ENCODE results near the gene PILRA.
"Not testable (repeated sequence)": the region's sequence is repeated elsewhere in the genome, so short reads cannot be mapped to it uniquely, and the experiment has no call there.

Gene PILRA

DNA sequence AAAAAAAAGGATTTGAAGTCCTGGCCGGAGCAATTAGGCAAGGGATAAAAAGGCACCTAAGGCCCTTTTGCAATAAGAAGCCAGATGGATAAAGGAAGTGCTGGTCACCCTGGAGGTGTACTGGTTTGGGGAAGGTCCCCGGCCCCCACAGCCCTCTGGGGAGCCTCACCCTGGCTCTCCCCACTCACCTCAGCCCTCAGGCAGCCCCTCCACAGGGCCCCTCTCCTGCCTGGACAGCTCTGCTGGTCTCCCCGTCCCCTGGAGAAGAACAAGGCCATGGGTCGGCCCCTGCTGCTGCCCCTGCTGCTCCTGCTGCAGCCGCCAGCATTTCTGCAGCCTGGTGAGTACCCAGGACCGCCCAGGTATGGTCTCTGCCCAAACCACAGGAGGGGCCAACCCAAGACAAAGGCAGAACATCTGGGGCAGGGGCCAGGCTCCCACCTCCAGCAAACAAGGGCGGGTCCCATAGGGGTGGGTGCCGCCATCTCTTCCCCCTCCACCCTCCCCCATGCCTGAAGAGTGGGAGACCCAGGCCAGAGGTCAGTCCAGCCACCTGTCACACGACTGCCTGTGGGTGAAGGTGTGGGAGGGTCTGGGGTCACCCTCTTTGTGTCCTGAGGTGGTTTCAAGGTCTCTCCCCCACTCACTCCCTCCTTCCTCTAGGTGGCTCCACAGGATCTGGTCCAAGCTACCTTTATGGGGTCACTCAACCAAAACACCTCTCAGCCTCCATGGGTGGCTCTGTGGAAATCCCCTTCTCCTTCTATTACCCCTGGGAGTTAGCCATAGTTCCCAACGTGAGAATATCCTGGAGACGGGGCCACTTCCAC, 15.0 kb upstream of the PILRA start, which contains the start of gene PILRB:
PILRB (plus strand) TSS at position 91 of the 830 bp plus-strand sequence; CDS start at position 277, 186 bp downstream.
- DNase-seq, result no peak

DNA sequence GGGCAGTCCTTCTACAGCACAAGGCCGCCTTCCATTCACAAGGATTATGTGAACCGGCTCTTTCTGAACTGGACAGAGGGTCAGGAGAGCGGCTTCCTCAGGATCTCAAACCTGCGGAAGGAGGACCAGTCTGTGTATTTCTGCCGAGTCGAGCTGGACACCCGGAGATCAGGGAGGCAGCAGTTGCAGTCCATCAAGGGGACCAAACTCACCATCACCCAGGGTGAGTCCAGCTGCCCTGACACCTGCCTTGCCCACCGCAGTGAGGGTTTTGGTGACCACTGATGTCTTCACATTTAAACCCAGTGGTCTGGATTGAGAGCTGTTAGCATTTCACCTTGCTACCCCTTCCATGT, 14.5 kb upstream of the PILRA start:
- DNase-seq, result no peak

DNA sequence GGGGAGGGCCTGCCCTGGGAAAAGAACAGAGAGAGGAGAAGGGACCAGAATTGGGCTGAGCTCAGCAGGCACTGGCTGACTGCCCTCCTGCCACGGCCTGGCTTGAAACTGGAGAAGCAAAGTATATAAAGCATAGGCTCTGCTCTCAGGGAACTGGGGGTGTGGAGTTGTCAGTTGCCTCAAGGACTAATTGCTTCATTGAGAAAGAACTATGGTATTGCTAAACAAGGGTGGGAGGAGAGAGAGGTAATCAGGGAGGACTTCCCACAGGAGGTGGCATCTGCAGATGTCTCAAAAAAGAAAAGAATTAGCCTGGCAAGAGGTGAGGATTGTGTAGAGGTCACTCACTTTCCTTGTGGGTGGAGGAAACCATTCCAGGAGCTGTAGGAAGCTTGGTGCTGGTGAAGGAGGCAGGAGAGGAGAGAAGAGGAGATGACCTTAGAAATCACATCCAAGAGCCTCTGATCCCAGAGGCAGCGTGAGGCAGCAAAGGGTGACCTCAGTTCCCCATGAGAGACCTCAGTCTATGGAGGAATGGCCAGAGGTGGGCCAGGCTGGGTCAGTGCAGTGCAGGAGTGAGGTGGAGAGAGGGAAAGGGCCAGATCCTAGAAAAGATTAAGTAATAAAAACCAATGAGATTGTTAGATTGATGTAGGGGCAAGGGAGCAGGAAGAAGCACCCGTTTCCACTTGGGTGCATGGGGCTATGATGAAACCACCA, 13.0 kb upstream of the PILRA start:
- DNase-seq, result no peak

DNA sequence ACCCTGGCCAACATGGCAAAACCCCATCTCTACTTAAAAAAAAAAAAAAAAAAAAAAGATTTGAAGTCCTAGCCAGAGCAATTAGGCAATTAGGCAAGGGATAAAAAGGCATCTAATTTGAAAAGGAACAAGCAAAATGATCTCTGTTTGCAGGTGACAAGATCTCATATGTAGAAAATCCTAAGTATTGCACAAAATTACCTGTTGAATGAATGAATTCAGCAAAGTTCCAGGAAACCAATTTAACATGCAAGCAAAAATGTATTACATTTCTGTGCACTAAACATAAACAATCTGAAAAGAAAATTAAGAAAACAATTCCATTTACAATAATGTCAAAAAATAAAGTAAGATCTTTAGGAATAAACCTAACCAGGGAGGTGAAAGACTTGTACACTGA, 10.2 kb upstream of the PILRA start:
- no peak for DNase-seq

DNA sequence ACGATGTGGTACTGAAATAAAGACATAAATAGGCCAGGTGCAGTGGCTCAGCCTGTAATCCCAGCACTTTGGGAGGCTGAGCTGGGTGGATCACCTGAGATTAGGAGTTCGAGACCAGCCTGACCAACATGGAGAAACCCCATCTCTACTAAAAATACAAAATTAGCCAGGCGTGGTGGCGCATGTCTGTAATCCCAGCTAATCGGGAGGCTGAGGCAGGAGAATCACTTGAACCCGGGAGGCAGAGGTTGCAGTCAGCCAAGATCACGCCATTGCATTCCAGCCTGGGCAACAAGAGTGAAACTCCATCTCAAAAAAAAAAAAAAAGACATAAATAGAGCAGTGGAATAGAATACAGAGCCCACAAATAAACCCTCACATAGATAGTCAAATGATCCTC, 9.5 kb upstream of the PILRA start:
- DNase-seq, result not testable (repeated sequence)

DNA sequence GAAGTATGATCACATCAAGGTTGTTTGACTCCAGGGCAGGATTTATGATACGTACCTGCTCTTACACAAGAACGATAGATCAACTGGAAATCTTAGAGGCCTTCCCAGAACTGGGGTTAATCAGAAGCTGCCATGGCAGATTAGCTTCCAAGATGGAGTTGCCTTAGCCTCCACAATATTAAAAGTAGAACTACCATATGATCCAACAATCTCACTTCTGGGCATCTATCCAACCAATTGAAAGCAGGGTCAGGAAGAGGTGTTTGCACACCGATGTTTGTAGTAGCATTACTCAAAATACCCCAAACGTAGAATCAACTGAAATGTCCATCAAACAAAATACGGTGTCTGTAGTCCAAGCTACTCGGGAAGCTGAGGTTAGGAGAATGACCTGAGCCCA, 8.8 kb upstream of the PILRA start:
- no peak for DNase-seq

DNA sequence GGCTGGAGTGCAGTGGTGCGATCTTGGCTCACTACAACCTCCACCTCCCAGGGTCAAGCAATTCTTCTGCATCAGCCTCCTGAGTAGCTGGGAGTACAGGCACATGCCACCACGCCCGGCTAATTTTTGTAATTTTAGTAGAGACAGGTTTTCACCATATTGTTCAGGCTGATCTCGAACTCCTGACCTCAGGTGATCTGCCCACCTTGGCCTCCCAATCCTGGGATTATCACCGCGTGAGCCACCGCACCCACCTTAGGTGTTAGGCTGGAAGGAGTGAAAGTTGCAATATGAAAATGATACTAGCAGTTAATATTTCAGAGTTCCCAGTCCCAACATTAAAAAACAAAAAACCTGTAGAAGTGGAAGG, 7.3 kb upstream of the PILRA start:
- not testable (repeated sequence) for DNase-seq

DNA sequence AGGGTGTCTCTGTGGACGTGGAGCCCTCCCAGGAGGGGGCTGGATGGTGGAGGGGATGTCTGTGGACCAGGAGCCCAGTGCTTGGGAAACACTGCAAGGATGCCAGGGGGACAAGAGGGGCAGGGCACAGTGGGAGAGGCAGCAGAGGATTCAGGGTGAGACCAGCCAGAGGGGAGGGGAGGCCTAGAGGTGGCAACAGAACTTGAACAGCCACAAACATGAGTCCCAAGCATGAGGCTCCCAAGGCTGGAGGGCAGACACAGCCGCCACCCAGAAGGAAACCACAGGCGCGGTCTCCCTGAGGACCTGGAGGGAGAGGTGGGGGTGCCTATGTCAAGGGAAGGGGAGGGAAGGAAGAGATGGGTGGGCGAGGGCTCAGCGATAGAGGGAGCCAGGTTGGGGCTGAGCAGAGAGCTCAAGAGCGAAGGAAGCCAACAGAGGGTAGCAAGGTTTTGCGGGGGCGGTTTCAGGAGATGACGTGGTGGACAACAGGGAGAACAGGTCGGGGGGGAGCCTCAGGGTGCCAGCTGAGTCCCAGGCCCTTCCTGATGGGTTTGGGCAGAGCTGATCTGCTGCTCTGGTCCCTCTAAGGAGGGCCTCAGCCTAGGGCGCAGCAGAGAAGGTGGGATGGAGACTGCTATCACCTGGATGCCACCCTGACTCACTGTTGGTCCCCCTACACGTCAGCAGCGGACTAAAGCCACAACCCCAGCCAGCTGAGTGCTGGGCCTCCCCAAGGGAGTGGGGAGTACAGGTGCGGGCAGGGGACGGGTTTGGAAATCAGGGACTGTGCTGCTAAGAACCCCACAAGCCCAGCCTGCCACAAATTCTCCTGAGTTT, 6.7 kb upstream of the PILRA start:
- no peak for DNase-seq

DNA sequence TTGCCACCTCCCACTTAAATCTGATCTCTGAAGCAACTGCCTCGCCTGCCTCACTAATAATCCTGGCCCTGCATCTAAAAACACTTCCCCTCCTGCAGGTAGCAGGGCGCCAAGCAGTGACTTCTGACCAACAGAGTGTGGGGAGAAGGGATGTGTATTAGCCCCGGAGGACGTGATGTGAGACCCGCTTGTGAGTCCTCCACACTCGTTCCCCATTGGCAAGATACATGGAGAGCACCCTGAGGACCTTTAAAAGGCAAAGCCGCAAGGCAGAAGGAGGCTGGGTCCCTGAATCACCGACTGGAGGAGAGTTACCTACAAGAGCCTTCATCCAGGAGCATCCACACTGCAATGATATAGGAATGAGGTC, 6.1 kb upstream of the PILRA start:
- DNase-seq, result no peak

DNA sequence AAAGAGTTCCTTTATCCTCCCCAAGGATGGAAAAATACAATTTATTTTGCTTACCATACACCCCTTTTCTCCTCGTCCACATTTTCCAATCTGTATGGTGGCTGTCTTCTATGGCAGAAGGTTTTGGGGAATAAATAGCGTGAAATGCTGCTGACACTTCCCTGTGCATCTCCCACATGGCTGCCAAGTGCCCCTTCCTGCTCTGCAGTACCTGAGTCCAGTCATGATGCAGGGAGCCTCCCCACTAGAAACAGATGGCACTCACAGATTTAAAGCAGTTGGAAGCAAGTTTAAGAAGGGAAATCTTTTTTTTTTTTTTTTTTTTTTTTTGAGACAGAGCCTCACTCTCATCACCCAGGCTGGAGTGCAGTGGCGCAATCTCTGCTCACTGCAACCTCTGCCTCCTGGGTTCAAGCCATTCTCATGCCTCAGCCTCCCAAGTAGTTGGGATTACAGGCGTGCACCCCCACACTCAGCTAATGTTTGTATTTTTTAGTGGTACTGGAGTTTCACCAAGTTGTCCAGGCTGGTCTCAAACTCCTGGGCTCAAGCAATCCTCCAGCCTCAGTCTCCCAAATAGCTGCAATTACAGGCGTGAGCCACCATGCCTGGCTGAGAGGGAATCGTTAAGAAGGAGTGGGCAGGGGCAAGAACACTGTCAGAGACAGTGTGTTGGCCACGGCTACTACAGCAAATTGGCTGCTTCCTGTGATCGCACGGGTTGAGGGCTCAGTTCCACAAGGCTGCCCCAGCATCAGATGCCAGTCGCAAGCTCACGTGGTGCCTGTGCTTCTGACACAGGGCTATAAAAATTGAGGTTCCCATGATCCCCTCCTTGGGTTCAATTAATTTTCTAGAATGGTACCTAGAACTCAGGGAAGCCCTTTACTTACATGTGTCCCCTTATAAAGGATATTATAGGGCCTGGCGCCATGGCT, 5.3 kb upstream of the PILRA start:
- DNase-seq, result peak in 1 of 2 donors; percentile 64

DNA sequence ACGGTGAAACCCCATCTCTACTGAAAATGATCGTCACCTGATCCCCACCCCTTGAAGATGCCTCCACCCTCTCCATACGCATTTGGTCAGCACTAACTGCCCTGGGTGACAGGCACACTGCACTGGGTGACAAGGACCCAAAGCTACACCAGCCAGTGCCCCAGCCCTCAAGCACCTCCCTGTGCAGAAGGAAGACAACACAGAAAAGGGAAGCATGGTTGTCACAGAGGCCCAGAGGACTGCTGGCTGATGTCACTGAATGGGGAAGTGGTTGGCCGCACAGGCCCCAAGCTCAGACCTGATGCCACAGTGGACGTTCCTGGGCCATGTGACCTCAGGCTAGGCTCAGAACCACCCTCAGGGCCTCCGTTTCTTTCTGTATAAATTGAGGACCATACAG, 4.2 kb upstream of the PILRA start:
- DNase-seq, result peak; percentile 44 to 90

DNA sequence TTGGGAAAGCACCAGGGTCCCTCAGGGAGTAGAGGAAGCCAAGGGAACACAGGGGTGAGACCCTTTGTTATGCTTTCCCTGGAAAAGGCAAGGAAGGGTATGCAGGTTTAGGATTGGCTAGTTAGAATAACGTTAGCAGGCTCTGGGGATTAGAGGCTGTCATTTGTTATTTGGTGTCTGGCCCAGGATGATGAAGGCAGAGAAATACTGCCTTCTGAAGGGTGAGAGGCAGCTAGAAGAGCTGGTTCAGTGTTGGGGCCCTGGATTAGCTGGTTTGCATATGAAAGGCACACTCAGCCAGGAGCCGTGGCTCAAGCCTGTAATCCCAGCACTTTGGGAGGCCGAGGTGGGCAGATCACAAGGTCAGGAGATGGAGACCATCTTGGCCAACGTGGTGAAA, 3.0 kb upstream of the PILRA start:
- no peak for DNase-seq

DNA sequence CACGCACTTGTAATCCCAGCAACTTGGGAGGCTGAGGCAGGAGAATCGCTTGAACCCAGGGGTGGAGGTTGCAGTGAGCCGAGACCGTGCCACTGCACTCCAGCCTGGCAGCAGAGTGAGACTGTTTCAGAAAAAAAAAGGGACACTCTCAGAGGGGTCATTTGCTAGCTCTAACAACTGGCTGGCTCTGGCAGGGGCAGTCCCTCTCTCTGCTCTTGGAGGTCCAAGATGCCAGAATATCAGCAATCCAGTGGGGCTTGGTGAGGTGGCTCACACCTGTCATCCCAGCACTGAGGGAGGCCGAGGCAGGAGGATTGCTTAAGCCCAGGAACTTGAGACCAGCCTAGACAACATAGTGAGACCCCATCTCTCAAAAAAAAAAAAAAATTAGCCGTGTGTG, 2.5 kb upstream of the PILRA start:
- DNase-seq, result no peak

DNA sequence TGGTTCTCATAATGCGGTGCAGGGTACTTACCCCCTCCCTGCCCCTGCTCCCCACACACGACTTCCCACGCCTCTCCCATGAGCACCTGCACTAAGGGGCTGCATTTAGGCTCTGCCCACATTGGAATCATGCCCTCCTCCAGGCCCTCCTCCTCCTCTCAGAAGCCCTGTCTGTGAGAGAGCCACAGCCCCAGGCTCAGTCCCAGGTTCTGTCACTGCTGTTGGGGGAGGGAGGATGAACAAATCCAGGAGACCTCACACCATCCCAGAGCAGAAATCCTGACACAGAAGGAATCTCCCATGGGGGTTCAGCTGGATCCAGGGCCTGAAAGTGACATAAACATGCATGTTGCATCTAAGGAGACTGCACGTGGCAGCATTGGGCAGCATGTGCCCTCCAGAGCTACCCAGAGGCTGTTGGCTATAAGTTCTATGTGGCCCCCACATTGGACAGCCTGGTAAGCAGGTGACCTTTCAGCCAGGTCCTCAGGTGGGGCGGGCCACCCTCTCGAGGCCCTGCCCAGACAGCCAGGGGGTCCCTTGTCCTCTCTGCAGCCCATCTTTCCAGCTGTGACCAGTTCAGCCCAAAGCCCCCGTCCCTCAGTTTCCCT, 1.6 kb upstream of the PILRA start:
- DNase-seq, result no peak

DNA sequence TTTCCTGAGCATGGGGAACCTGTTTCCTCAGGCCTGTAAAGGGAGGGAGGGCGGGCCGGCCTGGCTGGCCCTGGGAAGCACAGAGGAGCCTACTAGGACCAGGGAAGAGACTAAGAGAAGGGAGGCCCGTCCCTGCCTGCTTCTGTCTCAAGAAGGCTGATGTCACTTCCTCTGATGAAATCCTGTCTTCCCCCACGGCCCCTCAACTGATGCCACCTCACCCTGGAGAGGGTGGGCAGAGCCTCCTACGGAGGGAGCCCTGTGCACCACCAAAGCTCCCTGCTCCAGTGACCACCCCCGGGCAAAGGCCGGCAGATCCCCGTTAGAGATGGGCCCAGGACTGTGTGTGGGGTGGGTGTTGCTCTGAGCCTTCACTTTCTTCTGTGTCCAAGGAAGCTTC, 1.0 kb upstream of the PILRA start:
- DNase-seq, result peak in 1 of 2 donors; percentile 76

DNA sequence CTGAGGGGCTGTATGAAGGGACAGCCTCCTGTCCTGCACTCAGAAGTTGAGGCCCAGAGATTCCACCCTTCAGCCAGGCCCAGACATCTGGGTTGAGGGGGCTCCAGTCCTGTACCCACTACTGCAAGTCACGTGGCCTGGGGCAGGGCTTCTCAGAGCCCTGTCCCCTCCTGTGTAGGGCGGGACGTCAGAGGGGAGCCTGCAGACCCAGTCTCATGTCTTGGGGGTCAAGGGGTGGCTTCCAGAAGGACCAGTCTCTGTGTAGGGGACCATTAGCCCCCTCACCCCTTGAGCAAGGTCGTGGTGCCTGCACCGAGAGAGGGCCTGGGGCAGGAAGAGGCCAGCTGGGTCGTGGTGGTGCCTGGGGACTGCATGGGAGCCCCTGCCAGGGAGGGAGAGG, 593 bp upstream of the PILRA start:
- no peak for DNase-seq

DNA sequence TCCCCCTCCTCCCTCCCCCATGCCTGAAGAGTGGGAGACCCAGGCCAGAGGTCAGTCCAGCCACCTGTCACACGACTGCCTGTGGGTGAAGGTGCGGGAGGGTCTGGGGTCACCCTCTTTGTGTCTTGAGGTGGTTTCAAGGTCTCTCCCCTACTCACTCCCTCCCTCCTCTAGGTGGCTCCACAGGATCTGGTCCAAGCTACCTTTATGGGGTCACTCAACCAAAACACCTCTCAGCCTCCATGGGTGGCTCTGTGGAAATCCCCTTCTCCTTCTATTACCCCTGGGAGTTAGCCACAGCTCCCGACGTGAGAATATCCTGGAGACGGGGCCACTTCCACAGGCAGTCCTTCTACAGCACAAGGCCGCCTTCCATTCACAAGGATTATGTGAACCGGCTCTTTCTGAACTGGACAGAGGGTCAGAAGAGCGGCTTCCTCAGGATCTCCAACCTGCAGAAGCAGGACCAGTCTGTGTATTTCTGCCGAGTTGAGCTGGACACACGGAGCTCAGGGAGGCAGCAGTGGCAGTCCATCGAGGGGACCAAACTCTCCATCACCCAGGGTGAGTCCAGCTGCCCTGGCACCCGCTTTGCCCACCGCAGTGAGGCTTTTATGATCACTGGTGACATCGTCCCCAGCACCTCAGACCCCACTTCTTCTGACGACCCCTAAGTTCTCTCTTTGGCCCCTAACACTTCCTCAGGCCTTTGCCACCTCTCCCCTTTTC, 747 bp downstream of the PILRA start:
- not testable (repeated sequence) for DNase-seq

DNA sequence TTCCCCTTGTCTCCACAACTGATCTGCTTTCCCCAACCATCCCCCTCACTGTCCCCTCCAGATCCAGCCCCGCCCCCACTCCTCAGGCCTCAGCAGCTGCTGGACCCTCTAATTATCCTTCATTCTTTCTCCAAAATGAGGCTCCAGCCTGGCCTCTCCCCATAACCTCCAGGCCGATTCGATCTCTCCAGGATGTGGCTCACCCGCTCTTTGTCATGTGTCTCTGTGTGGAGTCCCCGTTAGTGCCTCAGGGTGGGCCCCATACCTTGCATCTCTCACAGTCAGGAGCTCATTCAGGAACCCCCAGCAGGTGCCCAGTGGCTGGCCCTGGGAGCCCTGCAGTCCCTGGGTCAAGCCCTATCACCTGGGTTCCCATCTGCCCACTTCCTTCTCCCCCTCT, 1.3 kb downstream of the PILRA start:
- DNase-seq, result no peak

DNA sequence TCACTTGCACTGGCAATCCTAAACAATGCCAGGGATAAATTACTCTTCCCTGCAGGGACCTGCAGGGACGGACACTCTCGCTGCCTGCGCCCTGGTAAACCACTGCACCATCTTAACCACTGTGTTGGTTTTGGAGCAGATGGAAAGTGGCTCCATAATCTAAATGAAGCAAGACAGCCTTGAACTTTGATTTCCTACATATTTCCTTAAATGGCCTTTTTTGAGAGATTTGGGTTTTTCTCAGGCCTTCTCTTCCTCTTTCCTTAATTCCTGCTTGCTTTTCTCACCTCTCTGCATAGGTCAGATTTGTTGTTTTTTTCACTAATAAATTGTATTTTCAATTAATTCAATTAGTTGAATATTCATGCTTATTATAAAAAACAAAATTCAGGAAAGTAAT, 2.8 kb downstream of the PILRA start:
- DNase-seq, result no peak

DNA sequence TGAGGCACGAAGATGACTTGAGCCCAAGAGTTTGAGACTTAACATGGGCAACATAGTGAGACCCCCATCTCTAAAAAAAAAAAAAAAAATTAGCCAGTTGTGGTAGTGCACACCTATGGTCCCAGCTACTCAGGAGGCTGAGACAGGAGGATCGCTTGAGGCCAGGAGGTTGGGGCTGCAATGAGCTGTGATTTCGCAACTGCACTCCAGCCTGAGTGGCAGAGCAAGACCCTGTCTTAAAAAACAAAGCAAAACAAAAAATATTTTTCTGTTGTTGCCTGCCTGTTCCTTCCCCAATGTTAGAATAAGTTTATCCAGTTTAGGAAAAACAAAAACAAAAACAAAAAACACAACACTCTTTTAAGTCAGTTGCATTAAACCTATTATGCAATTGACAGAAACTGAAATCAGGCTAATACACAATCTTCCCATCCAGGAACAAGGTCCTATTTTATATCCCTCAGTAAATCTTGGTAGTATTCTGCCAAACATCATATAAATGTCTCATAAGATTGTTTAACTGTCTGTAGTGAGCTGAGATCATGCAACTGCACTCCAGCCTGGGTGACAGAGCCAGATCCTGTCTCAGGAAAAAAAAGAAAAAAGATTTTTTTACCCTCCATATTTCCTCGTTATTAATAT, 4.9 kb downstream of the PILRA start:
- no peak for DNase-seq

DNA sequence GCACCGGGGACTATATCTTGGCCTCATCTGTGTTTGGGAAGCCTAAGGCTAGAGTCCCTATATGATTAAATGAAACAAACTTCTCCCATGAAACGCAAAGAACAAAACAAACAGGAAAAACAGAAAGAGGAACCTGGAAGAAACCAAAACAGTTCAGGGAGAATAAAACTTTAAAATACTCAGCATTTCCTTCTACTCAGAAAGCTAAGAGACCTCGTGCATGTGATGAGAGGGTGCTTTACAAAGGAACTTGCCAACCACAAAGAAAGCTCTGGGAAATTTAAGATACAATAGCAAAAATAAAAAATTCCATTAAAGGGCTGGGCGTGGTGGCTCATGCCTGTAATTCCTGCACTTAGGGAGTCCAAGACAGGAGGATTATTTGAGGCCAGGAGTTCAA, 6.9 kb downstream of the PILRA start:
- no peak for DNase-seq
